HCT116 (cell line): Measurements from ENCODE around the gene PDE1C. TPM values are rescaled to one million over a fixed set of nuclear protein-coding genes. Genes with fewer than 3 reads are reported as not detected.

Source experiments
- ATAC-seq: fragments of 200-7000 bp; cut with Tn5 transposase; 2 replicates; pipeline ENCODE4 v1.9.1; 2020; ENCODE audit warnings: mild to moderate bottlenecking, moderate library complexity
- BruUV-seq: library from RNA; stranded (reverse); fragments of 400-500 nt; replicated peaks from 2 replicates; lab custom pipeline; 2021; lab: Mats Ljungman, UMichigan
- CTCF ChIA-PET: fragments of 300-600 bp; sonication (Branson Sonifier 250); formaldehyde crosslinking; loops from one replicate; lab custom pipeline; 2021; ENCODE audit warnings: antibody characterized with exemption; lab: Charles Lee
- POLR2A ChIA-PET: fragments of 300-600, 350-600 bp; sonication (Branson Sonifier 250); formaldehyde crosslinking; loops from one replicate; lab custom pipeline; 2021; ENCODE audit warnings: antibody characterized with exemption; lab: Charles Lee
- RAD21 ChIA-PET, 2 experiments: fragments of 300-600 bp; sonication (Branson Sonifier 250); formaldehyde crosslinking; loops; one replicate each; lab custom pipeline; 2023; ENCODE audit warnings: low total read pairs in 2 of 2; ENCODE audit not compliant: uncharacterized antibody in 2 of 2, unreplicated experiment in 2 of 2, low non-redundant PET in 1 of 2; lab: Charles Lee
- DNase-seq: peaks from one replicate; pipeline ENCODE4 v3.0.0-alpha.2; 2010; ENCODE audit warnings: low read depth, low spot score
- H2AFZ ChIP-seq: fragments of 200-600 bp; shearing (Covaris generic), sonication (generic); 2 replicates; pipeline ENCODE4 v1.6.1; 2017; ENCODE audit warnings: low read depth, mixed run types, mixed read lengths, antibody characterized with exemption, low read length; ENCODE audit not compliant: poor library complexity, severe bottlenecking
- H3K27ac ChIP-seq: 2 replicates; pipeline ENCODE4 v1.5.1; 2012; ENCODE audit warnings: low read depth, low read length
- H3K27me3 ChIP-seq: fragments of 200-600 bp; sonication (generic); 2 replicates; pipeline ENCODE4 v1.6.1; 2016; ENCODE audit warnings: mixed run types, low read length, mixed read lengths; ENCODE audit not compliant: insufficient read depth
- H3K36me3 ChIP-seq, 2 experiments: fragments of 200-500 bp in 1 of 2; fragments of 200-600 bp in 1 of 2; sonication (Bioruptor generic) in 1 of 2; sonication (generic) in 1 of 2; 2 replicates each; pipeline versions ENCODE4 v1.5.1 to v1.6.1; 2014 to 2016; ENCODE audit warnings: low read length in 2 of 2, inconsistent platforms in 1 of 2, mixed read lengths in 1 of 2, mixed run types in 1 of 2; ENCODE audit not compliant: insufficient read depth in 2 of 2, control insufficient read depth in 1 of 2
- H3K4me1 ChIP-seq, 2 experiments: fragments of 200-600 bp in 1 of 2; sonication (generic) in 1 of 2; 2 replicates each; pipeline versions ENCODE4 v1.5.1 to v1.6.1; 2012 to 2017; ENCODE audit warnings: low read length in 2 of 2, inconsistent platforms in 1 of 2, mild to moderate bottlenecking in 1 of 2, mixed read lengths in 1 of 2, mixed run types in 1 of 2, moderate library complexity in 1 of 2; ENCODE audit not compliant: insufficient read depth in 2 of 2, control insufficient read depth in 1 of 2
- H3K4me2 ChIP-seq: fragments of 200-600 bp; sonication (generic); 2 replicates; pipeline ENCODE4 v1.6.1; 2017; ENCODE audit warnings: mixed run types, low read length, mixed read lengths
- H3K4me3 ChIP-seq, 2 experiments: fragments of 200-600 bp in 1 of 2; sonication (generic) in 1 of 2; replicated peaks in 1 of 2; 2 replicates each; pipeline ENCODE4 v1.5.1; 2011 to 2016; ENCODE audit warnings: low read length in 2 of 2, control low read depth in 1 of 2, low read depth in 1 of 2, mild to moderate bottlenecking in 1 of 2, mixed read lengths in 1 of 2, mixed run types in 1 of 2
- H3K79me2 ChIP-seq: fragments of 200-600 bp; sonication (generic); 2 replicates; pipeline ENCODE4 v1.6.1; 2017; ENCODE audit warnings: mild to moderate bottlenecking, mixed run types, low read length, moderate library complexity, mixed read lengths; ENCODE audit not compliant: insufficient read depth
- H3K9ac ChIP-seq: fragments of 200-600 bp; sonication (generic); 2 replicates; pipeline ENCODE4 v1.6.1; 2016; ENCODE audit warnings: low read length, mixed read lengths
- H3K9me2 ChIP-seq: fragments of 200-600 bp; sonication (generic), shearing (Covaris generic); 2 replicates; pipeline ENCODE4 v1.6.1; 2017; ENCODE audit warnings: mixed run types, mild to moderate bottlenecking, moderate library complexity; ENCODE audit not compliant: insufficient read depth
- H3K9me3 ChIP-seq, 2 experiments: fragments of 200-500 bp in 1 of 2; fragments of 200-600 bp in 1 of 2; sonication (Bioruptor generic) in 1 of 2; sonication (generic) in 1 of 2; 2 replicates each; pipeline ENCODE4 v1.6.1; 2014 to 2017; ENCODE audit warnings: low read length in 2 of 2, mixed read lengths in 2 of 2, inconsistent platforms in 1 of 2, low read depth in 1 of 2, mild to moderate bottlenecking in 1 of 2, mixed run types in 1 of 2, moderate library complexity in 1 of 2; ENCODE audit not compliant: control insufficient read depth in 1 of 2, insufficient read depth in 1 of 2
- H4K20me1 ChIP-seq: fragments of 200-600 bp; sonication (generic), shearing (Covaris generic); 2 replicates; pipeline ENCODE4 v1.6.1; 2017; ENCODE audit warnings: mixed run types, mild to moderate bottlenecking, moderate library complexity; ENCODE audit not compliant: insufficient read depth
- ELF1 ChIP-seq: IDR thresholded peaks from 2 replicates; pipeline ENCODE4 v1.6.1; 2012; ENCODE audit warnings: low read depth, borderline replicate concordance
- EZH2 ChIP-seq: fragments of 200-600 bp; sonication (generic); IDR thresholded peaks from 2 replicates; pipeline ENCODE4 v1.6.1; 2017; ENCODE audit warnings: antibody characterized with exemption, mixed run types
- EZH2phosphoT487 ChIP-seq: fragments of 200-600 bp; IDR thresholded peaks from 2 replicates; pipeline ENCODE4 v1.6.1; 2018; ENCODE audit warnings: antibody characterized with exemption, borderline replicate concordance
- JUND ChIP-seq: IDR thresholded peaks from 2 replicates; pipeline ENCODE4 v1.6.1; 2012
- POLR2A ChIP-seq: IDR thresholded peaks from 2 replicates; pipeline ENCODE4 v1.7.0; 2011; ENCODE audit warnings: borderline replicate concordance; ENCODE audit not compliant: insufficient read depth, insufficient read length; ENCODE audit errors: extremely low read depth
- SIN3A ChIP-seq: IDR thresholded peaks from 2 replicates; pipeline ENCODE4 v1.6.1; 2012; ENCODE audit warnings: low read depth
- TCF7L2 ChIP-seq: IDR thresholded peaks from 2 replicates; pipeline ENCODE4 v1.7.0; 2011; ENCODE audit warnings: borderline replicate concordance, inconsistent platforms; ENCODE audit not compliant: insufficient read depth, insufficient read length; ENCODE audit errors: extremely low read depth
- ZNF274 ChIP-seq: fragments of 200-500 bp; sonication (Bioruptor generic); IDR thresholded peaks from 2 replicates; pipeline ENCODE4 v1.6.1; 2014; ENCODE audit warnings: mild to moderate bottlenecking, low read depth, low read length, inconsistent platforms
- intact Hi-C: fragments of 100-400 bp; cut with micrococcal nuclease; formaldehyde crosslinking; loops from 2 replicates; pipeline ENCODE4 v1.10.0; 2022
- total RNA-seq: library from RNA; stranded (reverse); gene quantifications from one replicate; pipeline ENCODE4 v1.2.1, GENCODE V29; 2021; ENCODE audit not compliant: unreplicated experiment
- TF ChIP-seq, protein P1 (sequence below): IDR thresholded peaks from 2 replicates; pipeline ENCODE4 v1.6.1; 2012
- TF ChIP-seq, protein P2 (sequence below), 3 experiments: fragments of 200-600 bp in 1 of 3; sonication (generic) in 1 of 3; IDR thresholded peaks in 2 of 3; conservative IDR thresholded peaks in 1 of 3; 2 replicates each; pipeline ENCODE4 v1.5.1; 2012 to 2017; ENCODE audit warnings: low read depth in 2 of 3, low read length in 2 of 3, antibody characterized with exemption in 1 of 3, borderline replicate concordance in 1 of 3, control low read depth in 1 of 3, mild to moderate bottlenecking in 1 of 3, mixed read lengths in 1 of 3, mixed run types in 1 of 3, moderate library complexity in 1 of 3; ENCODE audit not compliant: insufficient read depth in 1 of 3
- TF ChIP-seq, protein P3 (sequence below): IDR thresholded peaks from 2 replicates; pipeline ENCODE4 v1.6.1; 2011; ENCODE audit warnings: mild to moderate bottlenecking, low read length, moderate library complexity; ENCODE audit not compliant: insufficient replicate concordance; ENCODE audit errors: extremely low read depth

The PDE1C gene
- total RNA-seq, 1 experiment from 2014 or later, result 0.17 TPM

DNA sequence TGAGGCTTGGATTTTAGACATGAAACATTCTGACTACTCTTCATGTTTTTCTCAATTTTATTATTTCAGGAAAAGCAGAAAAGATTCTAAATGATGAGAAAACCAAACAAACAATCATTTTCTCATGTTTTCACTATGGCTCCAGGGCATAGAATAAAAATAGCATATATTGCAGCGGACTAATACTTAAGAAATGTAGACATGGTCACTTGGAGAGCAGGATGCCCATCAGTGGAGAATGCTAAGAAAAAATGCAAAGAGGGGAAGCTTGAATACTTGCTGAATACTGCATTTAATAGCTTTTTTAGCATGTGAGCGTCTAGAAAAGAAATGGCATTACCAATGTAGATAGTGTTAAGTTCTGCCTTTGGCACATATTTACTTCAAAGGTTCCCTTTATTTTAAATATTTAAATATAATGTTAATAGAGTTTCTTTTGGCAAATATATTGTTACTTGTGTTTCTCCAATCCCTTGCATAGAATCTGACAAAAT is 275.3 kb downstream of the PDE1C start (continued):
- TF ChIP-seq EZH2, result no peak
- no peak for TF ChIP-seq ELF1
- no peak for TF ChIP-seq JUND

DNA sequence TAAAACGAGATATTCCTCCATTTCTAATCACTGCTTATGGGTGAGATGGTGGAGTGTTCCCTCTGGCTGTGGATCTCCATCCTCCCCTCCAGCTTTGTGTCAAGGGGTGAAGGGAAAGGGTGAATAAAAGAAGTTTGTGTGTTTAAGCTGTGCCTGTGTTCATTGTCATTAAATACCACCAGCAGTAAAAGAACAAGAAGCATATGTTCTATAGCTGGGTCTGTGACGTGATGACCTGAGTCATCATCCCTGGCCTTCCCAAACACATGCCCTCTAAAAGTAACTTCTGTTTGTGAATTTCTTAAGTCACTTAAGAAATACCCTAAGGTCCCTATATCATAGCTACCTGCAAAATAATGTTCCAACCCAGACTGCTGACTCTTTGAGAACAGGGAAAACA is 278.3 kb downstream of the PDE1C start:
- Histone ChIP-seq H2AFZ (no peak overlapping the region), H3K27ac (no peak overlapping the region), H3K9ac (no peak overlapping the region), H3K79me2 (no peaks in the 10 kb centered on the region), H3K27me3 (peaks cover 4% of the 10 kb centered on the region; the same call in 1 of the 2 replicates), H3K9me3 (no peaks in the 10 kb centered on the region), H3K4me3 (no peak overlapping the region), H3K36me3 (no peaks in the 10 kb centered on the region), H4K20me1 (no peaks in the 10 kb centered on the region), H3K9me2 (no peaks in the 10 kb centered on the region), H3K4me1 (no peaks in the 10 kb centered on the region), H3K4me2 (no peak overlapping the region)
- no TSS peak for BruUV-seq
- POLR2A ChIA-PET, result no interaction called here
- no peak for TF ChIP-seq POLR2A
- TF ChIP-seq, protein P1, sequence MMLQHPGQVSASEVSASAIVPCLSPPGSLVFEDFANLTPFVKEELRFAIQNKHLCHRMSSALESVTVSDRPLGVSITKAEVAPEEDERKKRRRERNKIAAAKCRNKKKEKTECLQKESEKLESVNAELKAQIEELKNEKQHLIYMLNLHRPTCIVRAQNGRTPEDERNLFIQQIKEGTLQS, result no peak
- TF ChIP-seq SIN3A, result no peak
- TF ChIP-seq EZH2phosphoT487, result no peak
- TF ChIP-seq, protein P2, sequence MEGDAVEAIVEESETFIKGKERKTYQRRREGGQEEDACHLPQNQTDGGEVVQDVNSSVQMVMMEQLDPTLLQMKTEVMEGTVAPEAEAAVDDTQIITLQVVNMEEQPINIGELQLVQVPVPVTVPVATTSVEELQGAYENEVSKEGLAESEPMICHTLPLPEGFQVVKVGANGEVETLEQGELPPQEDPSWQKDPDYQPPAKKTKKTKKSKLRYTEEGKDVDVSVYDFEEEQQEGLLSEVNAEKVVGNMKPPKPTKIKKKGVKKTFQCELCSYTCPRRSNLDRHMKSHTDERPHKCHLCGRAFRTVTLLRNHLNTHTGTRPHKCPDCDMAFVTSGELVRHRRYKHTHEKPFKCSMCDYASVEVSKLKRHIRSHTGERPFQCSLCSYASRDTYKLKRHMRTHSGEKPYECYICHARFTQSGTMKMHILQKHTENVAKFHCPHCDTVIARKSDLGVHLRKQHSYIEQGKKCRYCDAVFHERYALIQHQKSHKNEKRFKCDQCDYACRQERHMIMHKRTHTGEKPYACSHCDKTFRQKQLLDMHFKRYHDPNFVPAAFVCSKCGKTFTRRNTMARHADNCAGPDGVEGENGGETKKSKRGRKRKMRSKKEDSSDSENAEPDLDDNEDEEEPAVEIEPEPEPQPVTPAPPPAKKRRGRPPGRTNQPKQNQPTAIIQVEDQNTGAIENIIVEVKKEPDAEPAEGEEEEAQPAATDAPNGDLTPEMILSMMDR (IDR thresholded peaks at IDR 0.05 in 2 of 3, conservative IDR thresholded peaks at IDR 0.05 in 1 of 3; ENCODE audit: borderline replicate concordance in 1 of 3, insufficient read depth in 1 of 3, low read depth in 2 of 3, low read length in 2 of 3), result no peak
- TF ChIP-seq ZNF274, result no peak
- TF ChIP-seq, protein P3, sequence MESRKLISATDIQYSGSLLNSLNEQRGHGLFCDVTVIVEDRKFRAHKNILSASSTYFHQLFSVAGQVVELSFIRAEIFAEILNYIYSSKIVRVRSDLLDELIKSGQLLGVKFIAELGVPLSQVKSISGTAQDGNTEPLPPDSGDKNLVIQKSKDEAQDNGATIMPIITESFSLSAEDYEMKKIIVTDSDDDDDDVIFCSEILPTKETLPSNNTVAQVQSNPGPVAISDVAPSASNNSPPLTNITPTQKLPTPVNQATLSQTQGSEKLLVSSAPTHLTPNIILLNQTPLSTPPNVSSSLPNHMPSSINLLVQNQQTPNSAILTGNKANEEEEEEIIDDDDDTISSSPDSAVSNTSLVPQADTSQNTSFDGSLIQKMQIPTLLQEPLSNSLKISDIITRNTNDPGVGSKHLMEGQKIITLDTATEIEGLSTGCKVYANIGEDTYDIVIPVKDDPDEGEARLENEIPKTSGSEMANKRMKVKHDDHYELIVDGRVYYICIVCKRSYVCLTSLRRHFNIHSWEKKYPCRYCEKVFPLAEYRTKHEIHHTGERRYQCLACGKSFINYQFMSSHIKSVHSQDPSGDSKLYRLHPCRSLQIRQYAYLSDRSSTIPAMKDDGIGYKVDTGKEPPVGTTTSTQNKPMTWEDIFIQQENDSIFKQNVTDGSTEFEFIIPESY, result no peak
- TF ChIP-seq TCF7L2, result no peak
- TF ChIP-seq ELF1, result no peak
- intact Hi-C loops, result no loop called here
- ATAC-seq (no peak), DNase-seq (no peak)
- RAD21 ChIA-PET, result no interaction called here
- CTCF ChIA-PET, result no interaction called here
